Right renal pelvis (tissue), 4 donors: ENCODE data around the gene PTPN11. TPM values are rescaled to one million over a fixed set of nuclear protein-coding genes. Genes with fewer than 3 reads are reported as not detected.
"Not testable (repeated sequence)": the region's sequence is repeated elsewhere in the genome, so short reads cannot be mapped to it uniquely, and the experiment has no call there.

Experiments used
- DNase-seq, 4 donors: peaks; one replicate each; pipeline ENCODE4 v3.0.0-alpha.2; 2013; ENCODE audit warnings: low read depth in 4 of 4, low spot score in 3 of 4, missing footprints in 1 of 4
- polyA plus RNA-seq, 4 donors: library from polyadenylated mRNA; unstranded; fragments of 120-200 nt; gene quantifications; one replicate each; pipeline ENCODE4 v1.2.1, GENCODE V29; 2013; ENCODE audit not compliant: insufficient read length in 4 of 4

The PTPN11 gene
- polyA plus RNA-seq, 4 donors: 70.8 to 90.2 (median 88.8) TPM

GRCh38 chr12:112408621-112409020, 10.1 kb upstream of the PTPN11 start:
- no peak for DNase-seq

GRCh38 chr12:112409064-112409905, 9.5 kb upstream of the PTPN11 start, which contains the start of gene RPL6:
Gene RPL6 (minus strand): TSS chr12:112409605. CDS start chr12:112408656, 949 bp downstream.
- DNase-seq: peak; percentile 81 to 92 (median 87)

GRCh38 chr12:112409906-112410244, 8.9 kb upstream of the PTPN11 start:
- DNase-seq: no peak

GRCh38 chr12:112413855-112414625, 4.7 kb upstream of the PTPN11 start:
- DNase-seq: no peak

- DNase-seq: not testable (repeated sequence)
These were observed 3.3 kb upstream of the PTPN11 start for GRCh38 chr12:112415457-112415856.

- DNase-seq: no peak
These were observed 507 bp upstream of the PTPN11 start for GRCh38 chr12:112418273-112418607.

GRCh38 chr12:112419297-112420133, 768 bp downstream of the PTPN11 start:
- DNase-seq: peak in 2 of 4 donors; percentile 27 to 32

GRCh38 chr12:112420740-112421139, 2.0 kb downstream of the PTPN11 start:
- DNase-seq: no peak

- no peak for DNase-seq
These were observed 2.6 kb downstream of the PTPN11 start for GRCh38 chr12:112421363-112421762.

GRCh38 chr12:112422531-112422930, 3.8 kb downstream of the PTPN11 start:
- DNase-seq: no peak

- DNase-seq: no peak
These were observed 5.4 kb downstream of the PTPN11 start for GRCh38 chr12:112424126-112424525.

- DNase-seq: no peak
These were observed 7.0 kb downstream of the PTPN11 start for GRCh38 chr12:112425582-112426382.

- DNase-seq: no peak
These were observed 9.0 kb downstream of the PTPN11 start for GRCh38 chr12:112427760-112428159.

GRCh38 chr12:112430929-112431328, 12.2 kb downstream of the PTPN11 start:
- DNase-seq: no peak

- no peak for DNase-seq
These were observed 13.2 kb downstream of the PTPN11 start for GRCh38 chr12:112431965-112432364.

GRCh38 chr12:112433551-112433950, 14.8 kb downstream of the PTPN11 start:
- DNase-seq: no peak

GRCh38 chr12:112438645-112439044, 19.9 kb downstream of the PTPN11 start:
- DNase-seq: not testable (repeated sequence)

- no peak for DNase-seq
These were observed 21.0 kb downstream of the PTPN11 start for GRCh38 chr12:112439769-112440168.

GRCh38 chr12:112440653-112441052, 21.9 kb downstream of the PTPN11 start:
- DNase-seq: not testable (repeated sequence)

GRCh38 chr12:112443916-112444315, 25.2 kb downstream of the PTPN11 start:
- DNase-seq: no peak
